T follicular helper cell (primary cell): ENCODE results near the gene CCN6.

ENCODE experiments used
- DNase-seq: peaks from one replicate; pipeline ENCODE4 v3.0.0-alpha.2; 2020; ENCODE audit warnings: low read depth

CCN6 gene

DNA sequence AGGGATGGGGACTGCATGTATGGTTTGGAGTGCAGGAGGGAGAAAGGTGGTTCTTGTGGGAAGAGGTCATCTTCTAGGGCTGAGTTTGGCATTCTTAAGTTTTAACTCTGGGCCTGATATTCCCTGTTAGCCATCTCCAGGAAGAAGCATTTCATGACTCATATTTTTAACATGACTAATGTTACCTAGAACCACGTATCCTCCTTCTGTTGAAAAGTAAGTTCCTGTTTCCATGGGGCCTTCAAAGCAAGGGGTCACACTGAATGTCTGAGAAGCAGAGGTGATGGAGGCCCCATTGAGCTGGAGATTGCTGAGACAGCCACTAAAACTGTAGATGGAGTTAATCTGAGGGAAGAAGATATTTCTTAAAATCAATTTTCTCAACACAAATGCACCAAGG is 63.6 kb downstream of the CCN6 start:
- no peak for DNase-seq

DNA sequence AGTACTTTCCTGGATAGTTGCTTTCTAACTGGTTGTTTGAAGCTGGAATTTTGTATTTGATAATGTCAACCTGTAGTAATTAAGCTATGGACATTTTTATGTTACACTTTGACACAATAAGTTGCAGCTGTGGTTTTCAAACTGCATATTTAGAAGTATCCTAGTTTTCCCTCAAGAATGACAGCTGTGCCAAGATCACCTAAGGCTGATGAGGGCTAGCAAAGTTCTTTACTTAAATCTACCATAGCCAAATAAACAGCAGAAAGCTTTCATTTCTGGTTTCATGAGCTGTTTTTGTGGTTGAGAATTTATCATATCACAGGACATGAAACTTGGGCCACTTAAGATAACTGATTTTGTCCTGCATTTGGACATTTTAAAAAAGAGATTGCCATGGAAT is 64.1 kb downstream of the CCN6 start:
- DNase-seq: no peak
